OCI-LY1 (cell line): ENCODE measurements around the gene MAP1LC3A.

Source experiments
- H2AFZ ChIP-seq: fragments of 200-600 bp; sonication (generic), shearing (Covaris generic); 2 replicates; pipeline ENCODE4 v1.6.0; 2014; ENCODE audit warnings: antibody characterized with exemption, mild to moderate bottlenecking, low read length
- H3F3A ChIP-seq: fragments of 200-600 bp; sonication (generic), shearing (Covaris generic); 2 replicates; pipeline ENCODE4 v1.6.0; 2014; ENCODE audit warnings: mild to moderate bottlenecking, antibody characterized with exemption, low read length, moderate library complexity; ENCODE audit not compliant: insufficient read depth
- H3K27ac ChIP-seq: fragments of 200-600 bp; sonication (generic); 2 replicates; pipeline ENCODE4 v1.5.1; 2014; ENCODE audit warnings: low read length, mixed run types, mild to moderate bottlenecking, low read depth; ENCODE audit not compliant: poor library complexity, severe bottlenecking
- H3K27me3 ChIP-seq: fragments of 200-600 bp; sonication (generic); 2 replicates; pipeline ENCODE4 v1.6.0; 2014; ENCODE audit warnings: antibody characterized with exemption, mild to moderate bottlenecking, low read length, moderate library complexity; ENCODE audit not compliant: insufficient read depth
- H3K36me3 ChIP-seq: fragments of 200-600 bp; sonication (generic); 2 replicates; pipeline ENCODE4 v1.6.1; 2014; ENCODE audit warnings: mild to moderate bottlenecking, antibody characterized with exemption, low read length, moderate library complexity, mixed read lengths; ENCODE audit not compliant: insufficient read depth
- H3K4me1 ChIP-seq: fragments of 200-600 bp; sonication (generic); 2 replicates; pipeline ENCODE4 v1.5.1; 2014; ENCODE audit warnings: mild to moderate bottlenecking, low read length, moderate library complexity; ENCODE audit not compliant: insufficient read depth, severe bottlenecking
- H3K4me2 ChIP-seq: fragments of 200-600 bp; sonication (generic), shearing (Covaris generic); 2 replicates; pipeline ENCODE4 v1.6.1; 2014; ENCODE audit warnings: low read length
- H3K4me3 ChIP-seq: fragments of 200-600 bp; sonication (generic); 2 replicates; pipeline ENCODE4 v1.5.1; 2014; ENCODE audit warnings: low read length, low read depth, mild to moderate bottlenecking, mixed read lengths; ENCODE audit not compliant: poor library complexity, severe bottlenecking
- H3K79me2 ChIP-seq: fragments of 200-600 bp; shearing (Covaris generic); 2 replicates; pipeline ENCODE4 v1.6.1; 2016; ENCODE audit warnings: mixed run types, low read length, mixed read lengths; ENCODE audit not compliant: insufficient read depth
- H3K9ac ChIP-seq: fragments of 200-600 bp; sonication (generic), shearing (Covaris generic); 2 replicates; pipeline ENCODE4 v1.6.1; 2014; ENCODE audit warnings: mild to moderate bottlenecking, low read length, mixed read lengths
- H3K9me2 ChIP-seq: fragments of 200-600 bp; sonication (generic), shearing (Covaris generic); 2 replicates; pipeline ENCODE4 v1.6.1; 2014; ENCODE audit warnings: low read depth, mild to moderate bottlenecking, low read length, mixed read lengths
- H3K9me3 ChIP-seq: fragments of 200-600 bp; shearing (Covaris generic); 2 replicates; pipeline ENCODE4 v1.6.1; 2014; ENCODE audit warnings: low read length, mixed read lengths
- H4K20me1 ChIP-seq: fragments of 200-600 bp; sonication (generic), shearing (Covaris generic); 2 replicates; pipeline ENCODE4 v1.6.0; 2016; ENCODE audit warnings: mild to moderate bottlenecking, low read length; ENCODE audit not compliant: insufficient read depth
- CTCF ChIP-seq: fragments of 200-600 bp; sonication (generic), shearing (Covaris generic); IDR thresholded peaks from 2 replicates; pipeline ENCODE4 v1.5.1; 2017; ENCODE audit warnings: mild to moderate bottlenecking, antibody characterized with exemption, low read length, moderate library complexity, mixed read lengths
- EZH2 ChIP-seq: fragments of 200-600 bp; sonication (generic), shearing (Covaris generic); IDR thresholded peaks from 2 replicates; pipeline ENCODE4 v1.8.0; 2017; ENCODE audit warnings: borderline replicate concordance, mixed run types, mild to moderate bottlenecking, antibody characterized with exemption, low read length, moderate library complexity, mixed read lengths

MAP1LC3A gene

GRCh38 chr20:34570859-34571306, 12.4 kb downstream of the MAP1LC3A start:
- H3F3A ChIP-seq: no peaks in the 10 kb centered on the region
- TF ChIP-seq EZH2 (no peak), CTCF (no peak)
- H3K27ac ChIP-seq: no peak overlapping the region
- no peak overlapping the region for H2AFZ ChIP-seq
- H3K27me3 ChIP-seq: no peaks in the 10 kb centered on the region
- H3K4me2 ChIP-seq: no peak overlapping the region
- no peaks in the 10 kb centered on the region for H3K36me3 ChIP-seq
- no peaks in the 10 kb centered on the region for H3K9me2 ChIP-seq
- H3K4me1 ChIP-seq: peaks cover 7% of the 10 kb centered on the region
- no peak overlapping the region for H3K9ac ChIP-seq
- no peaks in the 10 kb centered on the region for H3K79me2 ChIP-seq
- H3K4me3 ChIP-seq: no peak overlapping the region
- H4K20me1 ChIP-seq: no peaks in the 10 kb centered on the region
- H3K9me3 ChIP-seq: no peaks in the 10 kb centered on the region

- TF ChIP-seq EZH2: no peak
- TF ChIP-seq CTCF: no peak
- H3K4me2 ChIP-seq: no peak overlapping the region
- no peaks in the 10 kb centered on the region for H3F3A ChIP-seq
- H3K27ac ChIP-seq: no peak overlapping the region
- no peak overlapping the region for H3K9ac ChIP-seq
- no peaks in the 10 kb centered on the region for H3K9me2 ChIP-seq
- H3K9me3 ChIP-seq: no peaks in the 10 kb centered on the region
- no peak overlapping the region for H2AFZ ChIP-seq
- H3K4me1 ChIP-seq: peaks cover 7% of the 10 kb centered on the region
- no peak overlapping the region for H3K4me3 ChIP-seq
- no peaks in the 10 kb centered on the region for H3K27me3 ChIP-seq
- H3K36me3 ChIP-seq: no peaks in the 10 kb centered on the region
- no peaks in the 10 kb centered on the region for H3K79me2 ChIP-seq
- H4K20me1 ChIP-seq: no peaks in the 10 kb centered on the region
These were observed 13.2 kb downstream of the MAP1LC3A start for GRCh38 chr20:34571753-34572152.

- no peaks in the 10 kb centered on the region for H3K36me3 ChIP-seq
- no peaks in the 10 kb centered on the region for H3K9me2 ChIP-seq
- no peaks in the 10 kb centered on the region for H3K9me3 ChIP-seq
- no peaks in the 10 kb centered on the region for H3F3A ChIP-seq
- H3K4me2 ChIP-seq: no peak overlapping the region
- H3K4me1 ChIP-seq: peaks cover 7% of the 10 kb centered on the region
- H4K20me1 ChIP-seq: no peaks in the 10 kb centered on the region
- no peak overlapping the region for H3K9ac ChIP-seq
- TF ChIP-seq CTCF: no peak
- no peak for TF ChIP-seq EZH2
- no peak overlapping the region for H3K4me3 ChIP-seq
- no peaks in the 10 kb centered on the region for H3K27me3 ChIP-seq
- no peak overlapping the region for H2AFZ ChIP-seq
- H3K79me2 ChIP-seq: no peaks in the 10 kb centered on the region
- H3K27ac ChIP-seq: no peak overlapping the region
These were observed 15.2 kb downstream of the MAP1LC3A start for GRCh38 chr20:34573541-34574300.
